Astrocyte (in vitro differentiated cells and primary cell): ENCODE results near the gene RAB31.

Experiments
- CTCF ChIP-seq: IDR thresholded peaks from 2 replicates; pipeline ENCODE4 v1.5.1; 2011; ENCODE audit warnings: low read depth, mild to moderate bottlenecking, inconsistent platforms, low read length, moderate library complexity; ENCODE audit not compliant: insufficient read depth
- EZH2 ChIP-seq: IDR thresholded peaks from 2 replicates; pipeline ENCODE4 v1.6.1; 2012; ENCODE audit warnings: mild to moderate bottlenecking, low read length, inconsistent platforms; ENCODE audit not compliant: insufficient read depth

GRCh38 chr18:9841752-9842151 is 133.7 kb downstream of the RAB31 start:
- no peak for TF ChIP-seq CTCF
- TF ChIP-seq EZH2: no peak
